A549 (cell line): ENCODE measurements around the gene IGSF23.

Experiments
- BCL3 ChIP-seq: fragments of >200 bp; sonication (Bioruptor Twin); formaldehyde crosslinking; IDR thresholded peaks from 3 replicates; pipeline ENCODE4 v1.6.1; 2016
- CBX8 ChIP-seq: fragments of 200-600 bp; sonication (generic); IDR thresholded peaks from 2 replicates; pipeline ENCODE4 v1.6.1; 2016
- CEBPB ChIP-seq, 2 experiments: fragments of >200 bp in 1 of 2; sonication (Bioruptor Twin) in 1 of 2; formaldehyde crosslinking in 1 of 2; IDR thresholded peaks; 2 replicates each; pipeline ENCODE4 v1.6.1; 2012 to 2016
- CHD2 ChIP-seq: fragments of 150-350 bp; IDR thresholded peaks from 2 replicates; pipeline ENCODE4 v1.6.1; 2014; ENCODE audit warnings: low read length; ENCODE audit not compliant: partially characterized antibody
- CTCF ChIP-seq: fragments of >200 bp; sonication (Bioruptor Twin); formaldehyde crosslinking; IDR thresholded peaks from 3 replicates; pipeline ENCODE4 v1.5.1; 2016
- HEYL ChIP-seq: fragments of 250-450 bp; sonication (Bioruptor Pico); IDR thresholded peaks from 2 replicates; pipeline ENCODE4 v1.8.0; 2021; ENCODE audit warnings: mild to moderate bottlenecking, moderate library complexity
- MAZ ChIP-seq: fragments of 150-350 bp; IDR thresholded peaks from 2 replicates; pipeline ENCODE4 v1.6.1; 2014; ENCODE audit warnings: antibody characterized with exemption, low read depth, low read length, borderline replicate concordance
- POLR2A ChIP-seq: IDR thresholded peaks from 2 replicates; pipeline ENCODE4 v1.6.1; 2012; ENCODE audit warnings: mild to moderate bottlenecking, low read length
- RAD21 ChIP-seq, 2 experiments: fragments of >200 bp in 1 of 2; sonication (Bioruptor Twin) in 1 of 2; formaldehyde crosslinking in 1 of 2; IDR thresholded peaks in 1 of 2; conservative IDR thresholded peaks in 1 of 2; 2 replicates in 1 of 2; 3 replicates in 1 of 2; pipeline ENCODE4 v1.6.1; 2012 to 2018; ENCODE audit warnings: inconsistent platforms in 1 of 2
- RARB ChIP-seq: fragments of 250-450 bp; sonication (Bioruptor Pico); IDR thresholded peaks from 2 replicates; pipeline ENCODE4 v1.8.0; 2021; ENCODE audit warnings: mild to moderate bottlenecking, moderate library complexity
- RCOR1 ChIP-seq: fragments of 150-350 bp; IDR thresholded peaks from 2 replicates; pipeline ENCODE4 v1.6.1; 2014; ENCODE audit warnings: antibody characterized with exemption, low read length, low read depth
- REST ChIP-seq: fragments of 200-600 bp; sonication (generic); IDR thresholded peaks from 2 replicates; pipeline ENCODE4 v1.6.1; 2016; ENCODE audit warnings: antibody characterized with exemption, mild to moderate bottlenecking, moderate library complexity

GRCh38 chr19:44682807-44683206, 69.4 kb downstream of the IGSF23 start:
- TF ChIP-seq RAD21 (conservative IDR thresholded peaks at IDR 0.05 in 1 of 2, IDR thresholded peaks at IDR 0.05 in 1 of 2) (no peak), POLR2A (no peak), CBX8 (no peak), MAZ (no peak), CTCF (no peak), BCL3 (no peak), CEBPB (IDR thresholded peaks at IDR 0.05) (no peak), REST (no peak), RCOR1 (no peak), CHD2 (no peak), RARB (CRISPR knock-in tag) (no peak), HEYL (CRISPR knock-in tag) (no peak)
